BJ (cell line): Measurements from ENCODE around the gene CFAP73. TPM values are rescaled to one million over a fixed set of nuclear protein-coding genes. Genes with fewer than 3 reads are reported as not detected.

Experiments used
- CTCF ChIA-PET: fragments of 350-600 bp; formaldehyde crosslinking; extraction: SDS; loops from one replicate; lab custom pipeline; 2021; ENCODE audit warnings: antibody characterized with exemption, inconsistent platforms; lab: Yijun Ruan, JAX
- POLR2A ChIA-PET: fragments of 300-600 bp; sonication (Branson Sonifier 250); formaldehyde crosslinking; extraction: SDS; loops from one replicate; lab custom pipeline; 2021; ENCODE audit warnings: antibody characterized with exemption; lab: Charles Lee
- DNase-seq: peaks from one replicate; pipeline ENCODE4 v3.0.0-alpha.2; 2011; ENCODE audit warnings: low read depth
- H3K27me3 ChIP-seq: 2 replicates; pipeline ENCODE4 v1.6.0; 2011; ENCODE audit warnings: low read length; ENCODE audit not compliant: control insufficient read depth, insufficient read depth
- H3K36me3 ChIP-seq: 2 replicates; pipeline ENCODE4 v1.5.1; 2011; ENCODE audit warnings: low read length; ENCODE audit not compliant: control insufficient read depth, insufficient read depth
- H3K4me3 ChIP-seq: 2 replicates; pipeline ENCODE4 v1.5.1; 2011; ENCODE audit warnings: low read depth, mild to moderate bottlenecking, control low read depth, low read length
- polyA plus RNA-seq: library from polyadenylated mRNA; depleted of rRNA; stranded (reverse); fragments of >200 nt; gene quantifications from 2 replicates; pipeline ENCODE4 v1.2.3, GENCODE V29; 2011
- TF ChIP-seq, protein P1 (sequence below): IDR thresholded peaks from 2 replicates; pipeline ENCODE4 v1.5.1; 2011; ENCODE audit warnings: low read depth, mild to moderate bottlenecking, control low read depth, inconsistent platforms, low read length, moderate library complexity; ENCODE audit not compliant: insufficient read depth

CFAP73 gene
- polyA plus RNA-seq, 1 experiment: not detected

DNA sequence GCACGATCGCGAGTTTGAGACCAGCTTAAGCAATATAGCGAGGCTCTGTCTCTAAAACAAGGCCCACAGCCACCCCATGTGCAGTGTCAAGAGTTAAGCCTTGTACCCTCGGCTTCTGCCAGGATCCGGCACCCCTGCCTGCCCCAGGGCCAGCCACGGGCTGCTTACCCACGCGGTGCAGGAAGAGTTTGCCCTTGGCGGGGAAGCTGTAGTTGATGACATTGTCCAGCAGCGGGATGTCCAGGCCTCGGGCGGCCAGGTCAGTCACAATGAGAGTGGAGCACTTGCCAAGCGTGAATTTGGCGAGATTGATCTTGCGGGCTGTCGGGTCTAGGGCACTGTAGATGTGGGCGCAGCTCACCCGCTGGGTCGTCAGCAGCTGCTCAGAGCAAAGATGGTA is 22.7 kb downstream of the CFAP73 start:
- CTCF ChIA-PET: interaction anchor here (0.5 to 4.1 kb wide), 7 partner anchors 10 to 193 kb away, joined by 3 to 31 read pairs (median 4); no protein-coding TSS in a partner anchor
- Histone ChIP-seq H3K27me3 (no peaks in the 10 kb centered on the region), H3K36me3 (peaks cover 44% of the 10 kb centered on the region), H3K4me3 (no peak overlapping the region)
- DNase-seq: no peak
- POLR2A ChIA-PET: no interaction called here
- TF ChIP-seq, protein P1, sequence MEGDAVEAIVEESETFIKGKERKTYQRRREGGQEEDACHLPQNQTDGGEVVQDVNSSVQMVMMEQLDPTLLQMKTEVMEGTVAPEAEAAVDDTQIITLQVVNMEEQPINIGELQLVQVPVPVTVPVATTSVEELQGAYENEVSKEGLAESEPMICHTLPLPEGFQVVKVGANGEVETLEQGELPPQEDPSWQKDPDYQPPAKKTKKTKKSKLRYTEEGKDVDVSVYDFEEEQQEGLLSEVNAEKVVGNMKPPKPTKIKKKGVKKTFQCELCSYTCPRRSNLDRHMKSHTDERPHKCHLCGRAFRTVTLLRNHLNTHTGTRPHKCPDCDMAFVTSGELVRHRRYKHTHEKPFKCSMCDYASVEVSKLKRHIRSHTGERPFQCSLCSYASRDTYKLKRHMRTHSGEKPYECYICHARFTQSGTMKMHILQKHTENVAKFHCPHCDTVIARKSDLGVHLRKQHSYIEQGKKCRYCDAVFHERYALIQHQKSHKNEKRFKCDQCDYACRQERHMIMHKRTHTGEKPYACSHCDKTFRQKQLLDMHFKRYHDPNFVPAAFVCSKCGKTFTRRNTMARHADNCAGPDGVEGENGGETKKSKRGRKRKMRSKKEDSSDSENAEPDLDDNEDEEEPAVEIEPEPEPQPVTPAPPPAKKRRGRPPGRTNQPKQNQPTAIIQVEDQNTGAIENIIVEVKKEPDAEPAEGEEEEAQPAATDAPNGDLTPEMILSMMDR: no peak

DNA sequence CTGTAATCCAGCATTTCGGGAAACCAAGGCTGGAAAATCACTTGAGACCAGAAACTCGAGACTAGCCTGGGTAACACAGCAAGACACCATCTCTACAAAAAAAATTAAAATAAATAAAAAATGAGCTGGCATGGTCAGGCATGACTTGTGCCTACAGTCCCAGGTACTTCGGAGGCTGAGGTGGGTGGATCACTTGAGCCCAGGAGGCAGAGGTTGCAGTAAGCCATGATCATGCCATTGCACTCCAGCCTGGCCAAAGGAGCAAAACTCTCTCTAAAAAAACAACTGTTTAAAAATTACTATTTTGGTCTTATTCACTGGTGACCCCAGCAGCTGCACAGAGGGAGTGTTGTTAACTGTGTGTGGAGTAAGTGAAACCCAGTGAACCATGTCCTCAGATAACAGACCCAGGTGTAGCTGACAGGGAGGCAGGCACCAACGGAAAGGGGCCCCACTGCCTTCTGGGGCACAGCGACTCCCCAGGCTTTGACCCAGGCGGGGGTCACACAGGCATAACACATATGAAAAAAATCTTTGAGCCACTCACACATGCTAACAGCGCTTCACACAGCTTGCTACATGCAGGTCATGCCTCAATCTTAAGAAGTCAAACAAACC is 23.7 kb downstream of the CFAP73 start:
- Histone ChIP-seq H3K4me3 (no peak overlapping the region), H3K36me3 (peaks cover 38% of the 10 kb centered on the region), H3K27me3 (no peaks in the 10 kb centered on the region)
- no peak for DNase-seq
- ChIA-PET CTCF (interaction anchor here (0.8 to 7.5 kb wide), 13 partner anchors 8 to 181 kb away, joined by 3 to 65 read pairs (median 6); no protein-coding TSS in a partner anchor), POLR2A (no interaction called here)
- TF ChIP-seq, protein P1: no peak

DNA sequence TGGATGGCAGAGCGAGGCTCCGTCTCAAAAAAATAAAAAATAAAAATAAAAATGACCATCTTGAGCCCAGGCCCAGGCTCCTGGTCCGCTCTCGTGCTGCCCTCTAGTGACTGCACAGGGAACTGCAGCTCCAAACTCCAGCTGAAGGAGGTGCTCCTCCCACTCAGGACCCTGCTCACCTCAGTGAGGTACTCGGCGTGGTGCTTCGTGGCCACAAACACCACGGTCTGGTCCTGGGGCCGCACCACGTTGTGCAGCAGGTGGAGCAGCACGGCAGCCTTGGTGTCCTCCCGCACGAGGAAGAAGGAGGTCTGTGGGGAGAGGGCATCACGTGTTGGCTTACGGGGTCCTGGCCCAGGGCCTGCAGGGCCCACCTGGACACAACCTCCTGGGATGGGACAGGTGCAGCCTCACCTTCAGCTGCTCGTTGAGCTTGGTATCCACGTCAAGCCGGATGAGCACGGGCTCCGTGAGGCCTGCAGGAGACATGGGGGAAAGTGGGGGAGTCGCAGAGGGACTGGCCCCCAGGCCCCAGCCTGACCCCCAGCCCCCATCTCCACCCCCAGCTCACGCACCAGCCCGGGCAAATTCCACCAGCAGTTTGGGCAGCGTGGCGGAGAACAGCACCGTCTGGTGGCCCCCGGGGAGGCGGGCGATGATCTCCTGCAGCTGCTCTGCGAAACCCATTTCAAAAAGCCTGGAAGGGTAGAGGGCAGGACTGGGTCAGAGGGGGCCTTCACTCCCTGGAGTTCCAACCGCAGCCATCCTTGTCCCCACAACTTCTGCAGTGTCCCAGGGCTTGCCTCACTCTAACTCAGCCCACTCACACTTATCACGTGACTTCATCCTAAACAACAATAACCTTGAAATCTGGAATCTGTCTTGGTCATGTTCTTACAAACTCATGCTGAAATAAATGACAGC is 25.2 kb downstream of the CFAP73 start:
- POLR2A ChIA-PET: interaction anchor here (0.6 kb wide), 1 partner anchor 117 kb away, joined by 3 read pairs; no protein-coding TSS in a partner anchor
- no peak for DNase-seq
- H3K27me3 ChIP-seq: no peaks in the 10 kb centered on the region
- CTCF ChIA-PET: interaction anchor here (0.6 to 7.5 kb wide), 25 partner anchors 8 to 1450 kb away, joined by 3 to 65 read pairs (median 4); partner anchors contain the start of genes CFAP73 and RITA1
- TF ChIP-seq, protein P1: peak; percentile 99
- H3K4me3 ChIP-seq: no peak overlapping the region
- peaks cover 44% of the 10 kb centered on the region for H3K36me3 ChIP-seq

DNA sequence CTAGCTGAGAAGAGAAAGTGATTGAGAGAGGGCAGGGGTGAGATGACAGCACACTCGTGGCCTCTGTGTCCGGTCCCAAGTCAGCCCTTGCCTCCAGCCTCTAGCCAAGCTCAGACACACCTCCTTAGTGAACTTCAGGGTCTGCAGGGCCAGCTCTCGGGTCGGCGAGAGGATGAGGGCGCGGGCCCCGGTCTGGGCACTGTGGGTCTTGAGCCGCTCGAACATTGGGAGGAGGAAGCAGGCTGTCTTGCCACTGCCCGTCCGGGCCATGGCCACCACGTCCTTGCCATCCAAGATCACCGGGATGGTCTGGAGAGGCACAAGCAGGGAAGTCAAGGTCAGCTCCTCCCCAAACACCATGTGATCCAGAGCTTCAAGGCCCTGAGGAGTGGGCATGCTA is 29.5 kb downstream of the CFAP73 start:
- CTCF ChIA-PET: interaction anchor here (7.5 kb wide), 1 partner anchor 129 kb away, joined by 65 read pairs; no protein-coding TSS in a partner anchor

More for the DNA sequence above, 29.5 kb downstream of the CFAP73 start:
- no peak for DNase-seq
- TF ChIP-seq, protein P1: no peak
- POLR2A ChIA-PET: no interaction called here
- Histone ChIP-seq H3K4me3 (no peak overlapping the region), H3K36me3 (peaks cover 26% of the 10 kb centered on the region), H3K27me3 (no peaks in the 10 kb centered on the region)
